Measurements from ENCODE around the gene OSBPL7.

DNA sequence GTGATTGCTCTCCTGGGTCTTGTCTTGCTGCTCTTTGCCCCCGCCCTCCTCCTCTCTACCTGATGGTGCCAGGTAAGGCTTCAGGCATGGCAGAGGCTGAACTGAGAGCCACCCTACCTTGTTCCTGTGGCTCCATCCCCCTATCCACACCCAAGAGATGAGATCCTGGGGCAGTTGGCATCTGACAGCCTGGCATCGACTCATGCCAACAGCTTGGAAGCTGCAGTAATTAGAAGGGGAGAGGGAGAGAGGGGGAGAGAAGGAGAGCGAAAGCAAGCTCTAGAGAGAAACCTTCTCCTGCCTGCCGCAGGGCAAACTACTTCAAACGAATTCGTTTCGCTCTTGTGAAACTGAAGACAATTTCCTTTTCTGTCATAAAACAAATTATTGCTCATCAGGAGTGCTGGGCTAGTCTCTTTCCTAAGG is 43.2 kb upstream of the OSBPL7 start:
- TF ChIP-seq CTCF (IDR thresholded peaks at IDR 0.05) (no peak), EZH2 (IDR thresholded peaks at IDR 0.05) (no peak)

Data from neural progenitor cell (in vitro differentiated cells).